Bronchial epithelial cell (primary cell): Measurements from ENCODE around the gene LDLRAP1. TPM values are rescaled to one million over a fixed set of nuclear protein-coding genes. Genes with fewer than 3 reads are reported as not detected.
A peak's percentile ranks its signal among the peaks of the same experiment; 100 is the strongest.

ENCODE experiments used
- DNase-seq: peaks from one replicate; pipeline ENCODE4 v3.0.0-alpha.2; 2010; ENCODE audit warnings: low read depth
- FAIRE-seq: peaks from 2 replicates; lab custom pipeline; 2011; peaks lifted over from hg19 to GRCh38; lab: Jason Lieb, UNC
- H3K27me3 ChIP-seq: 2 replicates; pipeline ENCODE4 v1.5.1; 2011; ENCODE audit warnings: low read length; ENCODE audit not compliant: control insufficient read depth, insufficient read depth
- H3K36me3 ChIP-seq: 2 replicates; pipeline ENCODE4 v1.5.1; 2011; ENCODE audit warnings: low read length; ENCODE audit not compliant: control insufficient read depth, insufficient read depth
- H3K4me3 ChIP-seq: 2 replicates; pipeline ENCODE4 v1.5.1; 2011; ENCODE audit warnings: mild to moderate bottlenecking, low read depth, low read length, control low read depth
- total RNA-seq: library from RNA; depleted of rRNA; stranded (reverse); fragments of >200 nt; gene quantifications from 2 replicates; pipeline ENCODE4 v1.2.1, GENCODE V29; 2014
- TF ChIP-seq, protein P1 (sequence below): IDR thresholded peaks from 2 replicates; pipeline ENCODE4 v1.5.1; 2011; ENCODE audit warnings: mild to moderate bottlenecking, moderate library complexity, low read length, control low read depth, inconsistent platforms; ENCODE audit not compliant: insufficient read depth, severe bottlenecking

LDLRAP1 gene
- total RNA-seq, 1 donor from 2014 or later: 17.1 TPM

DNA sequence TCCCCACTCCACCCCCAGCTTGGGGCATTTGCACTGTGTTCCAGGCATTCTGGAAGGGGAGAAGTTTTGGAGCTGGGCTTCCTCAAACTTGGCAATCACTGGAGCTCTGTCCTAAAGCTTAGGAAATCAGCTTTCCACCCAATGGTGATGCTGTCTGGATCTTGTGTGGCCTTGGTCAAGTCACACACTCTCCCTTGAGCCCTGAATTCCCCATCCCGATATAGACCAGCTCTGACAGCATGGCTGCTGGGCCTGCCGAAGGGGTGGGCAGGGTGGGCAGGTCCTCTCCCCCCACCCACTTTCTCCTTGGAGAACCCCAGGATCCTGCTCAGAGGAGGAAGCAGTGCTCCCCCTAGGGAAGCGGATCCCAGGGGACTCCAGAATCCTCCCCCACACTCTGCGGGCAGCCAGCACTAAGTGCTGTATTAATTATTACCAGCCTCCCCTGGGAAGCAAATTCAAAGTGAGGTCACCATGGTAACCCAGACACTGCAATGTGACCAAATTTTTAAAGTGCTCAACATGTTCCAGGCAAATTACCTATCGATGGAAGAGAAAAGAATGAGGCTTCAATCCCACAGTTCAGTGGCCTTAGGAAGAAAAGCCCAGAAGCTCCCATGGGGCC, 21.3 kb upstream of the LDLRAP1 start:
- no peak for FAIRE-seq

DNA sequence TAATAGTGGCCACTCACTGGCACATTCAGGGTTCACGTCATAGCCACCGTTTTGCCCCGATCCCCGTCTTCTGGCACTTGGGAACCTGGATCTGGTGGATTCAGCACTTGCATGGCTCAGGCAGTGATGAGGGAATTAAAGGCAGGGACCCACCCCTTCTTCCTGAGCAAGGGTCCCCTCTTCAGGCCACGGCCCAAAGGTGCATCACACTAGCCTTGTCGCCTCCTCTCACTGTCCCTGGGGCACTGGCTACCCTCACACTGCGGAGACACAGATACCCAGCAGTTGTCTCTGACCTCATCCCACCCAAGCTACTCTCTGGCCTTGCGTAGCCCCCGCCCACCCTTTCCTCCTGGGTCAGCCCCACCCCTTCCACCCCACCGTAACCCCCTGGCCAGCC, 19.9 kb upstream of the LDLRAP1 start:
- Histone ChIP-seq H3K36me3 (no peaks in the 10 kb centered on the region), H3K27me3 (no peaks in the 10 kb centered on the region), H3K4me3 (no peak overlapping the region)
- no peak for DNase-seq
- FAIRE-seq: no peak
- TF ChIP-seq, protein P1, sequence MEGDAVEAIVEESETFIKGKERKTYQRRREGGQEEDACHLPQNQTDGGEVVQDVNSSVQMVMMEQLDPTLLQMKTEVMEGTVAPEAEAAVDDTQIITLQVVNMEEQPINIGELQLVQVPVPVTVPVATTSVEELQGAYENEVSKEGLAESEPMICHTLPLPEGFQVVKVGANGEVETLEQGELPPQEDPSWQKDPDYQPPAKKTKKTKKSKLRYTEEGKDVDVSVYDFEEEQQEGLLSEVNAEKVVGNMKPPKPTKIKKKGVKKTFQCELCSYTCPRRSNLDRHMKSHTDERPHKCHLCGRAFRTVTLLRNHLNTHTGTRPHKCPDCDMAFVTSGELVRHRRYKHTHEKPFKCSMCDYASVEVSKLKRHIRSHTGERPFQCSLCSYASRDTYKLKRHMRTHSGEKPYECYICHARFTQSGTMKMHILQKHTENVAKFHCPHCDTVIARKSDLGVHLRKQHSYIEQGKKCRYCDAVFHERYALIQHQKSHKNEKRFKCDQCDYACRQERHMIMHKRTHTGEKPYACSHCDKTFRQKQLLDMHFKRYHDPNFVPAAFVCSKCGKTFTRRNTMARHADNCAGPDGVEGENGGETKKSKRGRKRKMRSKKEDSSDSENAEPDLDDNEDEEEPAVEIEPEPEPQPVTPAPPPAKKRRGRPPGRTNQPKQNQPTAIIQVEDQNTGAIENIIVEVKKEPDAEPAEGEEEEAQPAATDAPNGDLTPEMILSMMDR: no peak

More for the DNA sequence above, 21.3 kb upstream of the LDLRAP1 start:
- no peaks in the 10 kb centered on the region for H3K27me3 ChIP-seq
- TF ChIP-seq, protein P1: no peak
- DNase-seq: no peak
- H3K36me3 ChIP-seq: no peaks in the 10 kb centered on the region
- H3K4me3 ChIP-seq: no peak overlapping the region

DNA sequence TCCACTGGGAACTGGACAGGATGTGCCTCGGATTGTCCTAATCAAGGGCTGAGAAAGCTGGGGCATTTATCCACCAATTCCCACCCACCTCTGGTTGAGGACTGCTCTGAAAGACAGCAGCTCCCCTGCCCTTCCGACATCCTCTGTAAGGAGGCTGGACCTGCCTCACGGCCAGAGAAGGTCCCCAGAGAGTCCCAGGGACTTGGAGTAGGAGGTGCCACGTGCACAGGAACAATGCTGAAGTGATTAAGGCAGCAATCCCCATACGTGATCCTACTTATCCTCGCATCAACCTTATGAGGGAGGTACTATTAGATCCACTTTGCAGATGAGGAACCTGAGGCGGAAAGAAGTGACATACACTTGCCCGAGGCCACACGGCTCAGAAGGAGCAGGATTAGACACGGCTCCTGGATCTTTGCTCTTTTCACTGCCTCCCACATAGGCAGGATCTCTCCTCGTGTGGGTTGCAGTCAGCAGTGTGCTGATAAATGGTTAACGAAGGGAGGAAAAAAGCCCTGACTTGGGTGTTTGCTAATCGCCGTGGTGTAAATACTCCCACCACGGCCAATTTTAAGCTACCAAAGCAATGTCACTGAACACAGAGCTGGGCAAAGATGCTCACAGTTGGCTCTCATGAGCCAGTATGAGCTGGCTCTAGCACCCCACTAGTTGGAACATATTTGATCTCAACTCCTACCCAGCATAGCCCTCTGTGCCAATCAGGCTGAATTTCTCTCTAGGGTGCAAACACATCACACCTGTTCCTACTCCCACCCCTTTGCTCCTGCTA, 18.6 kb upstream of the LDLRAP1 start:
- H3K27me3 ChIP-seq: no peaks in the 10 kb centered on the region
- H3K4me3 ChIP-seq: no peak overlapping the region
- TF ChIP-seq, protein P1: no peak
- no peaks in the 10 kb centered on the region for H3K36me3 ChIP-seq
- FAIRE-seq (peak; percentile 52), DNase-seq (no peak)

DNA sequence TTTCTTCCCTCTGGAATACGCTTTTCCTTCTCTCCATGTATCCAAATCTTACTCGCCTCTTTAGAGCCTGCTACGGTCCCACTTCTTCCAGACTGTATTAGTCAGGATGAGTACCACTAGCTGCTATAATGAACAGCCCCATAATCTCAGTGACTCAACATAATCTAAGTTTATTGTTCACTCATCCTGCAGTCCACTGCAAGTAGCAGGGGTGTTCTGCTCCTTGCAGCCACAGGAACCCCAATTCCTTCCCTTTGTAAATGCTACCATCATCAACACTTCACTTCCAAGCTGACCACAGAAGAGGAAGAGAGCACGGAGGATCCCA, 18.1 kb upstream of the LDLRAP1 start:
- H3K27me3 ChIP-seq: no peaks in the 10 kb centered on the region
- FAIRE-seq: no peak

DNA sequence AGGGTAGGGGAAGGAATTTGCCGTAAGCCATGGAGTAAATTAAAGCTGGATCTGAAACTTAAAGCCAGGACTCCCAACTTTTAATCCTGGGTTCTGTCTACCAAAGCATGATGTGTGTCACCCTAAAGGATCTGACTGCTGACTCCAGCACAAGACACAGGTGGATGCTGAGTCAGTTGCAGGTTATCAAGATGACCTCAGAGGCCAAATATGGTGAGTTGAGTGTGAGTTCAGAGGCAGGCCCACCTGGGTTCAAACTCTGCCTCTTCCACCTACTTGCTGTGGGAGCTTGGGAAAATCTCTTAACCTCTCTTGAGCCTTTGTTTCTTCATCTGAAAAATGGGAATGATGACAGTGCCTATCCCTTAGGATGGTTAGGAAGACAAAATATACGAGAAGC, 16.7 kb upstream of the LDLRAP1 start:
- TF ChIP-seq, protein P1: no peak
- H3K27me3 ChIP-seq: no peaks in the 10 kb centered on the region
- DNase-seq (peak; percentile 57), FAIRE-seq (no peak)
- no peaks in the 10 kb centered on the region for H3K36me3 ChIP-seq
- no peak overlapping the region for H3K4me3 ChIP-seq

More for the DNA sequence above, 18.1 kb upstream of the LDLRAP1 start:
- Histone ChIP-seq H3K36me3 (no peaks in the 10 kb centered on the region), H3K4me3 (no peak overlapping the region)
- TF ChIP-seq, protein P1: no peak
- no peak for DNase-seq
